ENCODE measurements around the gene CADM2. TPM values are rescaled to one million over a fixed set of nuclear protein-coding genes. Genes with fewer than 3 reads are reported as not detected.

Gene CADM2
- total RNA-seq, 2 experiments from 2014 or later = not detected

- CTCF ChIA-PET = no interaction called here
These were observed 908.3 kb downstream of the CADM2 start for GRCh38 chr3:85867072-85867471.

DNA sequence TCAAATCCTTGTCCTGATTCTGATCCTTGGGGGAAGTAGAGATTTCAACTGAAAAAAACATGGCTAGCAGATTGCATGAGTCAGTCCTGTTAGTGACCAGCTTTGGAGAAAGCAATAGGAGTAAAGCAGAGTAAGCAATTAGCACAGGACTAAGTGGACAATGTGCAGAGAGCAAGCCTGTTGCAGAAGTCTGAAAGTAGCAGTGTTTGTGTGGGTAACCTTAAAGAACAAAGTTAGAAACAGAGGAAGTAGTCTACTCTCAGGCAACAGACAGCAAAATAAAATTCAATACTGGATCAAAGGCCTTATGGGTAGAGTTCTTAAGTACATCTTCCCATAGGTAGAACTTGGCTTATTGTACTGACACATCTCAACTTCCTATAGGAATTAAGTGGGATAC lies 916.8 kb downstream of the CADM2 start:
- no peak overlapping the region for H3K4me3 Mint-ChIP-seq
- CTCF ChIA-PET = no interaction called here

More at GRCh38 chr3:85867072-85867471, 908.3 kb downstream of the CADM2 start:
- Mint-ChIP-seq H3K9me3 (peaks cover 7% of the 10 kb centered on the region), H3K36me3 (ENCODE audit: low read depth) (no peaks in the 10 kb centered on the region), H3K4me1 (ENCODE audit: low read depth) (no peaks in the 10 kb centered on the region), H3K27ac (no peak overlapping the region), H3K27me3 (ENCODE audit: low read depth) (no peaks in the 10 kb centered on the region), H3K4me3 (no peak overlapping the region)
- intact Hi-C loops (cut with micrococcal nuclease) = no loop called here
- DNase-seq = no peak

GRCh38 chr3:85877631-85878030 lies 918.8 kb downstream of the CADM2 start:
- H3K27me3 Mint-ChIP-seq (ENCODE audit: low read depth) = no peaks in the 10 kb centered on the region
- H3K36me3 Mint-ChIP-seq (ENCODE audit: low read depth) = no peaks in the 10 kb centered on the region
- CTCF ChIA-PET = no interaction called here
- no peaks in the 10 kb centered on the region for H3K4me1 Mint-ChIP-seq (ENCODE audit: low read depth)
- H3K4me3 Mint-ChIP-seq = no peak overlapping the region
- no peak for DNase-seq
- H3K9me3 Mint-ChIP-seq = peaks cover 2% of the 10 kb centered on the region
- H3K27ac Mint-ChIP-seq = no peak overlapping the region
- intact Hi-C loops (cut with micrococcal nuclease) = no loop called here

More for the DNA sequence above, 916.8 kb downstream of the CADM2 start:
- intact Hi-C loops (cut with micrococcal nuclease) = no loop called here
- Mint-ChIP-seq H3K36me3 (ENCODE audit: low read depth) (no peaks in the 10 kb centered on the region), H3K4me1 (ENCODE audit: low read depth) (no peaks in the 10 kb centered on the region), H3K27ac (no peak overlapping the region), H3K27me3 (ENCODE audit: low read depth) (no peaks in the 10 kb centered on the region), H3K9me3 (peaks cover 2% of the 10 kb centered on the region)
- no peak for DNase-seq

DNA sequence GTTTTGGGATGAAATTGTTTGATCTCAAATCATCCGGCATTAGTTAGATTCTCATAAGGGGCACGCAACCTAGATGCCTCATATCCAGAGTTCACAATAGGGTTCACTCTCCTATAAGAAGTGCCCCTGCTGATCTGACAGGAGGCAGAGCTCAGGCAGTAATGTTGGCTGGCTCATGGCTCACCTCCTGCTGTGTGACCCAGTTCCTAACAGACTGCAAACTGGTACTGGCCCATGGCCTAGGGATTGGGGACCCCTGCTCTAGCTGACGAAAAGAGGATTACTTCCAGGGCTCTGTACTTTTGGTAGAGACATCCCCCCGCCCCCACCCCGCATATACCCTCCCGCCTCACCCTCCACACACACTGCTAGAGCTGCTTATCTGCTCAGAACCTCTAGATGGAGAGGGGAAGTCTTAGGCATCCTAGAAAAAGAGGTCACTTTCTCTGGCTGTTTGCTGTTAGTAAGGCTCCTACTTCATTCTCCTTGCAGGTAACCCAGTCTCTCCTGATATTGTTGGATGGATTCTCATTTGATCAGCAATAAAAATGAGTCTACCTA lies 923.1 kb downstream of the CADM2 start:
- no peaks in the 10 kb centered on the region for H3K4me1 Mint-ChIP-seq (ENCODE audit: low read depth)
- no peak overlapping the region for H3K4me3 Mint-ChIP-seq
- H3K9me3 Mint-ChIP-seq = no peaks in the 10 kb centered on the region
- H3K27me3 Mint-ChIP-seq (ENCODE audit: low read depth) = no peaks in the 10 kb centered on the region
- intact Hi-C loops (cut with micrococcal nuclease) = no loop called here
- CTCF ChIA-PET = no interaction called here
- H3K36me3 Mint-ChIP-seq (ENCODE audit: low read depth) = no peaks in the 10 kb centered on the region
- DNase-seq = no peak
- no peak overlapping the region for H3K27ac Mint-ChIP-seq

DNA sequence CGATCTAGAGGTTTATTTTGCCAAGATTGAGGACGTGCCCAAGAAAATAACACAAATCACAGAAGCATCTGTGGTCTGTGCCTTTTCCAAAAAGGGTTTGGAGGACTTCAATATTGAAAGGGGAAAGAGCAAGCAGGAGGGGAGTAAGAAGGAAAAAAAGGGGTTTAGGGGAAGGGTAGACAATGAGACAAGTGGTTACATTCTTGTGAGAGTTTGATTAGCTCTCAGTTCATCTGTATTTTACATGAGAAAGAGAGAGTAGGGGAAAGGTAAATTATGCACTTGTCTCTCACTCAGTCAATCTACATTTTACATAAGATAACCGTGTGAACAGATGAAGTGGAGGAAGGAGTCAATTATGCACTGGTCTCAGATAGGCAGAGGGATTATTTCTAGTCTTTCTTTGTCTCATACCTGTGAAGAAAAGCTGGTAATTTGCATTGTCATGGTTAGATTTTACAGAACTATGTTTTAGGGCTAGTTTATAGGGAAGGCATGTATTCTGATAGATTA lies 931.3 kb downstream of the CADM2 start:
- no peaks in the 10 kb centered on the region for H3K4me1 Mint-ChIP-seq (ENCODE audit: low read depth)
- CTCF ChIA-PET = no interaction called here
- no peaks in the 10 kb centered on the region for H3K27me3 Mint-ChIP-seq (ENCODE audit: low read depth)
- no peaks in the 10 kb centered on the region for H3K36me3 Mint-ChIP-seq (ENCODE audit: low read depth)
- peaks cover 7% of the 10 kb centered on the region for H3K9me3 Mint-ChIP-seq
- no peak overlapping the region for H3K4me3 Mint-ChIP-seq
- DNase-seq = no peak
- intact Hi-C loops (cut with micrococcal nuclease) = no loop called here
- H3K27ac Mint-ChIP-seq = no peak overlapping the region

- CTCF ChIA-PET = no interaction called here
- no peak for DNase-seq
- no peak overlapping the region for H3K27ac Mint-ChIP-seq
- no peaks in the 10 kb centered on the region for H3K4me1 Mint-ChIP-seq (ENCODE audit: low read depth)
- peaks cover 1% of the 10 kb centered on the region for H3K9me3 Mint-ChIP-seq
- no peaks in the 10 kb centered on the region for H3K27me3 Mint-ChIP-seq (ENCODE audit: low read depth)
- no peaks in the 10 kb centered on the region for H3K36me3 Mint-ChIP-seq (ENCODE audit: low read depth)
- no peak overlapping the region for H3K4me3 Mint-ChIP-seq
- intact Hi-C loops (cut with micrococcal nuclease) = no loop called here
These were observed 944.6 kb downstream of the CADM2 start for GRCh38 chr3:85903434-85903833.

GRCh38 chr3:85912980-85913379 lies 954.2 kb downstream of the CADM2 start:
- intact Hi-C loops (cut with micrococcal nuclease) = no loop called here
- no peak for DNase-seq
- no peak overlapping the region for H3K4me3 Mint-ChIP-seq
- H3K4me1 Mint-ChIP-seq (ENCODE audit: low read depth) = no peaks in the 10 kb centered on the region
- H3K36me3 Mint-ChIP-seq (ENCODE audit: low read depth) = no peaks in the 10 kb centered on the region
- H3K27me3 Mint-ChIP-seq (ENCODE audit: low read depth) = no peaks in the 10 kb centered on the region
- H3K9me3 Mint-ChIP-seq = no peaks in the 10 kb centered on the region
- CTCF ChIA-PET = no interaction called here
- H3K27ac Mint-ChIP-seq = no peak overlapping the region

DNA sequence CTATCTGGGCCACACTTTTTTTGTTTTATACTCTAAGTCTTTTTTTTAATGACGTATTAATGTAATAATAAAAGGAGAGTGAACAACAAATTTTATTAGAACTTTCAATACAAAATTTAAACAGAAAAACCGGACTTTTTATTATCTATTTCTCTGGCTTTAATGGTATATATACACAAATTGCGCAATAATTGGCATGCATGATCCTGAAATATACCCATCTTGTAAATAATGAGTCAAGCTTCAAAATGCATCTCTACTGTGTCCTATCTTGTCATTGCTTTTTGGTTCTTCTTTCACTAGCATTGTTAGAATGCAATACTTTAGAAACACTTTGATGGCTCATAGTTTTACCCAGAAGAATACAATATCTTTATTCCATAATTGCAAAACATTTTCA lies 963.6 kb downstream of the CADM2 start:
- Mint-ChIP-seq H3K9me3 (peaks cover 5% of the 10 kb centered on the region), H3K27ac (no peak overlapping the region), H3K27me3 (ENCODE audit: low read depth) (no peaks in the 10 kb centered on the region)

DNA sequence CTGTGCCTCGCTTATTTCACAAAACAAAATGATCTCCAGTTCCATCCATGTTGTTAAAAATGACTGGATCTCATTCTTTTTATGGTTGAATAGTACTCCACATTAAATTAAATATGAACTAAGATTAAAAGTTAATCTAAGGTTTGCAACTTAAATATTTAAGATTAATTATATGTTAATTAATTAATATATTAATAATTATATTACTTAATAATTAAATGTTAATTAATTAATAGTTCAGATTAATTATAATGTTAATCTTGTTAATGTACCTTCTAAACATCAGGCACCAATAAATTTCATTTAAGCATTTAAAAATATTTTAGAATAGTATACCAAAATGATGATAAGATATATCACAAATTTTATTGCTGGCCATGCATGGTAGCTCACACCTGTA lies 971.9 kb downstream of the CADM2 start:
- Mint-ChIP-seq H3K27me3 (ENCODE audit: low read depth) (no peaks in the 10 kb centered on the region), H3K4me1 (ENCODE audit: low read depth) (no peaks in the 10 kb centered on the region), H3K9me3 (peaks cover 4% of the 10 kb centered on the region), H3K36me3 (ENCODE audit: low read depth) (no peaks in the 10 kb centered on the region), H3K4me3 (no peak overlapping the region), H3K27ac (no peak overlapping the region)
- DNase-seq = no peak
- CTCF ChIA-PET = no interaction called here
- intact Hi-C loops (cut with micrococcal nuclease) = no loop called here

More for the DNA sequence above, 963.6 kb downstream of the CADM2 start:
- no peak for DNase-seq
- CTCF ChIA-PET = no interaction called here
- Mint-ChIP-seq H3K4me1 (ENCODE audit: low read depth) (no peaks in the 10 kb centered on the region), H3K4me3 (no peak overlapping the region), H3K36me3 (ENCODE audit: low read depth) (no peaks in the 10 kb centered on the region)
- intact Hi-C loops (cut with micrococcal nuclease) = no loop called here

- intact Hi-C loops (cut with micrococcal nuclease) = no loop called here
- DNase-seq = no peak
- Mint-ChIP-seq H3K4me1 (ENCODE audit: low read depth) (no peaks in the 10 kb centered on the region), H3K4me3 (no peak overlapping the region), H3K27ac (no peak overlapping the region), H3K36me3 (ENCODE audit: low read depth) (no peaks in the 10 kb centered on the region), H3K9me3 (peaks cover 4% of the 10 kb centered on the region), H3K27me3 (ENCODE audit: low read depth) (no peaks in the 10 kb centered on the region)
- CTCF ChIA-PET = no interaction called here
These were observed 974.5 kb downstream of the CADM2 start for GRCh38 chr3:85933326-85933725.

DNA sequence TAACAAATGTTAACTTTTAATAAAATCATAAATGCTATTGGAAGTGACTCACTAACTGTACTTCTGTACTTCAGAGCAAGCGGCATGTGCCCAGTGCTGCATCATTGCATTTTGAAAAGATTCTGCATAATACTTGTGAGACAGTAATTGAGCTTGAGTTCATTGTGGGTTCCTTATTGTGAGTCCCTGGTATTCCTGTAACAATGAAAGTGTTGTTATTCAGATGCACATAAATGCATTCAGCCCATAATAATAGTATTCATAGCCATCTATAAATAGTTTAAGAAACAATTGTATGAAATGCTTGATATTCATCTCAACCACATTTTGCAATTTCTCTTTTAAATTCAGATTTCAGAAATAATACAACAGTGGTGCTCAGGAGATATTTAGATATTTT lies 976.4 kb downstream of the CADM2 start:
- DNase-seq = no peak
- CTCF ChIA-PET = no interaction called here
- Mint-ChIP-seq H3K27ac (no peak overlapping the region), H3K4me1 (ENCODE audit: low read depth) (no peaks in the 10 kb centered on the region), H3K27me3 (ENCODE audit: low read depth) (no peaks in the 10 kb centered on the region), H3K9me3 (peaks cover 4% of the 10 kb centered on the region), H3K36me3 (ENCODE audit: low read depth) (no peaks in the 10 kb centered on the region), H3K4me3 (no peak overlapping the region)
- intact Hi-C loops (cut with micrococcal nuclease) = no loop called here

- H3K4me3 Mint-ChIP-seq = no peak overlapping the region
- no peak overlapping the region for H3K27ac Mint-ChIP-seq
- intact Hi-C loops (cut with micrococcal nuclease) = no loop called here
- H3K36me3 Mint-ChIP-seq (ENCODE audit: low read depth) = no peaks in the 10 kb centered on the region
- no peaks in the 10 kb centered on the region for H3K9me3 Mint-ChIP-seq
- DNase-seq = no peak
- no peaks in the 10 kb centered on the region for H3K27me3 Mint-ChIP-seq (ENCODE audit: low read depth)
- CTCF ChIA-PET = no interaction called here
- no peaks in the 10 kb centered on the region for H3K4me1 Mint-ChIP-seq (ENCODE audit: low read depth)
These were observed 980.3 kb downstream of the CADM2 start for GRCh38 chr3:85939074-85939482.

DNA sequence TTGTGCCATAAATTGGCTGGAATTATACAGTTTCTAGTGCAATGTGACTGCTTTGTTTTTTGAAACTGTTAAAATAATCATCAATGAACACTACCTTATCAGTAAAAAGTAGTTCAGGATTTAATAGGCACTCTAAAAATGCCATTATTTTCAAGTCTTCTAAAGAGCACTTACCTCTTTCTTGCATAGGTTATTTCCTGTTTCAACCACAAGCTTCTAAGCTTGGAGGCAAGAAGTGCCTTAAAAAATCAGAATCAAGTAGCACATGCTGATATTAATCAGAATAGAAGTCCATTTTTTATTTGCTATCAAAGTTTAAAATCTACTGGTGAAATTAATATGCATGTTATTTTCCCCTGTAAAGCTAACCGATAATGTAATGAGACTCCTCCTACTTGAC lies 991.6 kb downstream of the CADM2 start:
- Mint-ChIP-seq H3K27ac (no peak overlapping the region), H3K4me3 (no peak overlapping the region), H3K27me3 (ENCODE audit: low read depth) (no peaks in the 10 kb centered on the region), H3K36me3 (ENCODE audit: low read depth) (no peaks in the 10 kb centered on the region), H3K9me3 (peaks cover 4% of the 10 kb centered on the region), H3K4me1 (ENCODE audit: low read depth) (no peaks in the 10 kb centered on the region)
- no peak for DNase-seq
- CTCF ChIA-PET = no interaction called here
- intact Hi-C loops (cut with micrococcal nuclease) = no loop called here

Data from activated naive CD4-positive, alpha-beta T cell treated with anti-CD3 and anti-CD28 coated beads for 36 hours (primary cell).